Measurements from ENCODE around the gene TECPR2. TPM values are rescaled to one million over a fixed set of nuclear protein-coding genes. Genes with fewer than 3 reads are reported as not detected.

Gene TECPR2
- total RNA-seq, 1 experiment from 2014 or later: 4.8 TPM

DNA sequence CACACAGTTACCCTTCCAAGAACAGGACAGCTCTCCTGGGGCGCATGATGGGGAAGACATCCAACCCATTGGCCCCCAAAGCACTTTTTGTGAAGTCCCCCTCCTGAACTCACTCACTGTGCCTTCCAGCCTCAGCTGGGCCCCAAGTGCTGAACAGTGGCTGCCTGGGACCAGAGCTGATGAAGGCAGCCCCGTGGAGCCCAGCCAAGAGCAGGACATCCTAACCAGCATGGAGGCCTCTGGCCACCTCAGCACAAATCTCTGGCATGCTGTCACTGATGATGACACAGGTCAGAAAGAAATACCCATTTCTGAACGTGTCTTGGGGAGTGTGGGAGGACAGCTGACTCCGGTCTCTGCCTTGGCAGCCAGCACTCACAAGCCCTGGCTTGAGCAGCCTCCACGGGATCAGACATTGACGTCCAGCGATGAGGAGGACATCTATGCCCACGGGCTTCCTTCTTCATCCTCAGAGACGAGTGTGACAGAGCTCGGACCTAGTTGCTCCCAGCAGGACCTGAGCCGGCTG, 72.0 kb downstream of the TECPR2 start:
- Histone ChIP-seq H3K27ac (no peak overlapping the region), H3K4me1 (replicated peaks) (peaks cover 3% of the 10 kb centered on the region; the same call in 1 of the 2 replicates), H3K27me3 (replicated peaks) (no peaks in the 10 kb centered on the region), H3K4me3 (no peak overlapping the region), H3K9me3 (replicated peaks) (no peaks in the 10 kb centered on the region), H3K36me3 (0 out of 2 replicates have a peak, but pooled peaks cover 5% of the 10 kb centered on the region)
- no peak for DNase-seq (ENCODE audit: low read depth in 1 of 2, low spot score in 2 of 2)

DNA sequence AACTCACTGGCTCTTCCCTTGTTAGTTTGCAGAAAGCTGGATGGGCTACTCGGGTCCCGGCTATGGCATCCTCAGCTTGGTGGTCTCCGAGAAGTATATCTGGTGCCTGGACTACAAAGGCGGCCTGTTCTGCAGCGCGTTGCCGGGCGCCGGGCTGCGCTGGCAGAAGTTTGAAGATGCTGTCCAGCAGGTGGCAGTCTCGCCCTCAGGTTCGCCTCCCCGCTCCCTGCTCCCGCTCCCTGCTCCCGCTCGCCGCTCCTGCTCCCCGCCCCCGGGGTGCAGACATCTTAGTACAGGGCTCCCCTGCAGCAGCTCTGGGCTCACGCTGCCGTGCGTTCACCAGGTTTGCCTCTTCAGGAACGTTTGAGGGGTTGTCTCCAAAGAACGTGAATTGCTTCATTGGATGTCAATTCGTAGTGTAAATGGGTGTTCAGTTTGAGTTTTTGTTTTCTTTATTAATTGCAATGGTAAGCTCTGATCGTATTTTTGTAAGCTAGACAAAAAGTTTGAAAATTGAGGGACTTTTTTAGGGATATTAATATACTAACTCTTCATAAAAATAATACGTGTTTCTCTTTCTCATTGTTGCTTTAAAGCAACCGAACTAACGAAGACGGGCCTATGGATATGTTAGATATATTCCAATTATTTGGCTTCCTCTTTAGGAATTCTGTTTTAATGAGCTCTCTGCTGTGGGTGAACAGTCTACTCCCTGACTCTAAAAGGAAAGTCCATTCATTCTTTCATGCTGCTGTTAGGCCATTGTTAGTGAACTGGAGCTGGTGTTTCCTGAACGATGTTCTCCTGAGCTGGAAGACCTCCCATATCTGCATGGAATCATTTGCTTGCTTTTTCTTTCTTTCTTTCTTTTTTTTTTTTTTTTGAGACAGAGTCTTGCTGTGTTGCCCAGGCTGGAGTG, 75.5 kb downstream of the TECPR2 start:
- Histone ChIP-seq H3K9me3 (replicated peaks) (no peaks in the 10 kb centered on the region), H3K36me3 (peaks cover 16% of the 10 kb centered on the region), H3K27me3 (replicated peaks) (no peaks in the 10 kb centered on the region), H3K4me1 (replicated peaks) (peaks cover 3% of the 10 kb centered on the region; the same call in 1 of the 2 replicates), H3K27ac (no peak overlapping the region), H3K4me3 (no peak overlapping the region)
- DNase-seq (ENCODE audit: low read depth in 1 of 2, low spot score in 2 of 2): peak; percentile 57 to 82

DNA sequence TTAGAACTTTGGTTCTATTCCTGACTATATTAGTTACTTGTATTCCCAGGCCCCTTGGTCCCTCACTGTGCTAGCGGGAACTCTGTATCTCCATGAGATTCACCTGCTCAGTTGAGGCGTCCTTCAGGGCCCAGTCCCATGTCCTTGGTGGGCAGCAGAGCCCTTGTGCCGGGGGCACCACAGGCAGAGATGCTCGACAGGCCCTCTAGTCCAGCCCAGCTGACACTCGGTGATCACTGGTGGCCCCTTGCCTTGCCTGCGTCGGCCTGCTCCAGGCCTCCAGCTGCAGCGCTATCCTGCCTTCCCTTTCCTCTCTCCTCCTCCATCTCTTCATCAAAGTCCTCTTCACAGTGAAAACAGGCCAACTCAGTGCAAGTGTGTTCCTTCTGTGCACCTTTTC, 76.8 kb downstream of the TECPR2 start:
- no peak for DNase-seq (ENCODE audit: low read depth in 1 of 2, low spot score in 2 of 2)
- peaks cover 21% of the 10 kb centered on the region for H3K36me3 ChIP-seq
- H3K4me1 ChIP-seq (replicated peaks): peaks cover 3% of the 10 kb centered on the region; the same call in 1 of the 2 replicates
- H3K4me3 ChIP-seq: no peak overlapping the region
- no peaks in the 10 kb centered on the region for H3K27me3 ChIP-seq (replicated peaks)
- no peak overlapping the region for H3K27ac ChIP-seq
- no peaks in the 10 kb centered on the region for H3K9me3 ChIP-seq (replicated peaks)

DNA sequence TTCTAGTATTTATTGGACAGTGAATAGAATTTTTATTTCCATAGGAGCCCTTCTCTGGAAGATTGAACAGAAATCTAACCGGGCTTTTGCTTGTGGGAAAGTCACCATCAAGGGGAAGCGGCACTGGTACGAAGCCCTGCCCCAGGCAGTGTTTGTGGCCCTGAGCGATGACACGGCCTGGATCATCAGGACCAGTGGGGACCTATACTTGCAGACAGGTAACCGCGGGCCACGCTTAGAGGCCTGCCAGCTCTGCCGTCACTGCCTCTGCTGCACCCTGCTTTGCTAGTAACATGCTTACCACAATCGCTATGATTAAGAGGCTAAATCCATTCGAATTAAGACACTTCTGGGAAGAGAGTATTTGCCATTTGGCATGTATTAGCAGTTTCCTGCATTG, 77.7 kb downstream of the TECPR2 start:
- H3K9me3 ChIP-seq (replicated peaks): no peaks in the 10 kb centered on the region

DNA sequence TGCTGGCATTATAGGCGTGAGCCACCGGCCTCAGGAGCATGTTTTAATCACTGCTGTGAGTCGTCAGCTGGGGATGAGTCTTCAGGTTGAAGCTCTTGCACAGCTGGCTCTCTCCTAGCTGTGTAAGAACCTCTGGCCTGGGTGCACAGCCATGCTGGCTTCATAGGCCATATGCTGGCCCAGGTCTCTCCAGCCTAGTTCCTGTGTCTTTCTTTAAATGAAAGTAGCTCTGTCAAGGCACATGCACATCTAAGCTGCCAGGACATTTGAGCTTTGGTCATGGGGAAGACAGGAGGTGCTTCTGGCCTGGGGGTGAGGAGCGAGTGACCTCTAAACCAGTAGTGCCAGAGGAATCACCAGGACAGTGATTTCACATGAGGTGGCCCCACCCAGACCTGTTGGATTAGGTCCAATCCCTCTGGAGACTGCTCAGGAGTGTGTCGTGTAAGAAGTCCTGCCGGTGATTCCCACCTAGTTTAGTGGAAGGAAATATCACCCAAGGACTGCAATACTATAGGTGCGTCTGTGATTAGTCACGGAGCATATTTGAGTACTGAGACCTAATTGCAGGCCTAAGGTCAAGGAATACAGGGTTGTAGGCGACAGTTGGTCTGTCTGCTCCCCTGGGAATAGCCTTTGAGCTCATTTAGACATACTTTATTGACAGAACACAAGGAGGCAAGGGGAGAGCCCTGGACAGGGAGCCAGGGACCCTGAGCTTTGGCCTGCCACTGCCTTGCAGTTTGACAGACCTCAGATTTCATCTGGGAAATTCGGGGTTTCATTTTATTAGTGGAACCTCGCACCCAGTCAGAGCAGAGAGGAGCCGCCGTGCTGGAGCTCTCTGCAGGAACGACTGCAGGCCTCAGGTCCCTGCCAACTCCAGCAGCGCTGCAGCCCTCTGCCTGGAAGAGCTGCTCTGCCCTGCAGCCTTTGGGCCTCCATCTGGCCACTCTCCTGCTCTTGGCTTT, 79.8 kb downstream of the TECPR2 start:
- H3K4me1 ChIP-seq (replicated peaks): peaks cover 3% of the 10 kb centered on the region; the same call in 1 of the 2 replicates
- peaks cover 29% of the 10 kb centered on the region for H3K36me3 ChIP-seq
- DNase-seq (ENCODE audit: low read depth in 1 of 2, low spot score in 2 of 2): no peak
- no peaks in the 10 kb centered on the region for H3K9me3 ChIP-seq (replicated peaks)
- H3K4me3 ChIP-seq: no peak overlapping the region
- H3K27ac ChIP-seq: no peak overlapping the region
- no peaks in the 10 kb centered on the region for H3K27me3 ChIP-seq (replicated peaks)

More for the DNA sequence above, 77.7 kb downstream of the TECPR2 start:
- Histone ChIP-seq H3K27ac (no peak overlapping the region), H3K4me3 (no peak overlapping the region), H3K36me3 (peaks cover 24% of the 10 kb centered on the region), H3K27me3 (replicated peaks) (no peaks in the 10 kb centered on the region), H3K4me1 (replicated peaks) (peaks cover 3% of the 10 kb centered on the region; the same call in 1 of the 2 replicates)
- no peak for DNase-seq (ENCODE audit: low read depth in 1 of 2, low spot score in 2 of 2)

DNA sequence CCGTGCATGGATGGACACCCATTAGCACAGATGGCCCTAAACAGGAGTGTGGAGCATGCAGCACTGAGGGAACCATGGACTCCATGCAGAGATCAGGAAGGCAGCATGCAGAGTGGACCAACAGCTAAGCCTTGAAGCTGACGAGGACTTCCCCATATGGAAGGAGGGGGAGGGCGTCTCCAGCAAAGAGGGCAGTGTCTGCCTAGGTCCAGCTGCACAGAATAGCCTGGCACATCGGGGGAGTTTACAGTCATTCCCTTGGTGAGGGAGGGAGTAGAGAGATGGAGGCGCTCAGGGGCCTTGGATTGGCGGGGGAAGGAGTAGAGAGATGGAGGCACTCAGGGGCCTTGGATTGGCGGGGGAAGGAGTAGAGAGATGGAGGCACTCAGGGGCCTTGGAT, 82.3 kb downstream of the TECPR2 start:
- peaks cover 34% of the 10 kb centered on the region for H3K36me3 ChIP-seq

DNA sequence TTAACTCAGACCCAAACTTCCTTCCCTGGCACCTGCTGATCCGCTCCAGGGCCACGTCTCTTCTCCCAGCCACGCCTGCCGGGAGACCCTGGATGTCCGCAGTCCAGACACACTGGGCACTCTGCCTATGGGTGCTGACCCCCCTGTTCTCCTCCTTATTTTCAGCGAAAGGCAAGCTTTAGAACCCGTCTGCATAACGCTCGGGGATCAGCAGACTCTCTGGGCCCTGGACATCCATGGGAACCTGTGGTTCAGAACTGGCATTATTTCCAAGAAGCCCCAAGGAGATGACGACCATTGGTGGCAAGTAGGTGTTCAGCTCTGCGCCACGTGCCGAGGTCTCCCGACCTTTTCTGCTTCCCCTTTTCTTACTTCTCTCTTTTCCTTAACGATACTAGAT, 82.9 kb downstream of the TECPR2 start:
- Histone ChIP-seq H3K27me3 (replicated peaks) (no peaks in the 10 kb centered on the region), H3K4me1 (replicated peaks) (no peaks in the 10 kb centered on the region), H3K27ac (no peak overlapping the region), H3K36me3 (peaks cover 32% of the 10 kb centered on the region), H3K4me3 (no peak overlapping the region), H3K9me3 (replicated peaks) (no peaks in the 10 kb centered on the region)
- no peak for DNase-seq (ENCODE audit: low read depth in 1 of 2, low spot score in 2 of 2)

More for the DNA sequence above, 82.3 kb downstream of the TECPR2 start:
- DNase-seq (ENCODE audit: low read depth in 1 of 2, low spot score in 2 of 2): no peak
- Histone ChIP-seq H3K4me1 (replicated peaks) (no peaks in the 10 kb centered on the region), H3K9me3 (replicated peaks) (no peaks in the 10 kb centered on the region), H3K27me3 (replicated peaks) (no peaks in the 10 kb centered on the region), H3K4me3 (no peak overlapping the region), H3K27ac (no peak overlapping the region)

DNA sequence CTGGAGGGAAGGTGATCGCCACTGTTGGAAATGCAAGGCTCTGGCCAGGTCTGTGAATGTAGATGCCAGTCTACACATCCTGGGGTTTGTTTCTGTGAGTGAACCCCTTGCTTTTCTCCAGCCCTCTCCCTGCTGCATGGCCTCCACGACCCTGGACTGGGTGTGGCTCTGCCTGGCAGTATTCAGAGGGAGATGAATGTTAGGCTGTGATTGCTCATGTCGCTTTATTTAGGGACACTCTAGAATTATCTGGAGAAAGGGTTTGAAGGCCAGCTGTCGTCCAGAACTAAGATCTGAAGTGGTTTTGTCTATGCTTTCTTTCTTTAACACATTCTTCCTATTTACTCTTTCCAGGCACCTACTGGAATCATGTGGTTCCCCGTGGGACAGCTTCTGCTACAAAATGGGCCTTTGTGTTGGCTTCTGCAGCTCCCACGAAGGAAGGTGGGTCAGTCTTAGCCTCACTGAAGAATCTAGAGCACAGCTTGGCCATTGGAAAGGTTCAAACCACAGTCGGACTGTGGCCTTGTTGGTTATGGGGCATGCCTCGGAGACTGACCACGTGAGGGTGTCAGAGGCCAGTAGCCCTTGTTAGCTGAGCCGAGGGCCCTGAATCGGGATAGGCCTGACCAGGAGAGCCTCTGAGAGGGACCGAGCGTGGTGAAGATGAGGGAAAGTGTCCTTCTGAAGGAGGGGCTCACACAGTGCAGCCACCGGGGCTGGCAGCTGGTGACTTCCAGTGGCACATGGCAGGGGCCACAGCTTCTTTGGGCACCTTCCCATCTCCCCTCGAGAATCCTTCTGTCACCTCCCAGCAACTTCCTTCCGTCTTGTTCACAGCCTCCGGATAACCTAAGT, 87.7 kb downstream of the TECPR2 start:
- H3K36me3 ChIP-seq: peaks cover 22% of the 10 kb centered on the region
- DNase-seq (ENCODE audit: low read depth in 1 of 2, low spot score in 2 of 2): no peak
- H3K27ac ChIP-seq: no peak overlapping the region
- H3K9me3 ChIP-seq (replicated peaks): no peaks in the 10 kb centered on the region
- no peak overlapping the region for H3K4me3 ChIP-seq
- H3K27me3 ChIP-seq (replicated peaks): no peaks in the 10 kb centered on the region
- H3K4me1 ChIP-seq (replicated peaks): no peaks in the 10 kb centered on the region

DNA sequence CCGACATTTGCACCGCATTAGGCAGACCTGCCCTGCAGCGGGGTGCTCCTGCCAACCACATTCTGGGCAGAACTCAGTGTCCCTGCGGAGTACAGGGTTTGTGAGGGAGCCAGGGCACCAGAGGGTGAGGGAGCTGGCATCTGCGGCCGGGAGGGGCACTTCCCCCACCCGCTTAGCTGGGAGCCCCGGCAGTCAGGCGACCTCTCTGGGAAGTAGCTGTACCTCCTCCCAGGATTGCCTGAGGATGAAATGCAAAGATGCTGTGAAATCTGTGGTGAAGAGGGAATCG, 88.3 kb downstream of the TECPR2 start:
- Histone ChIP-seq H3K27ac (no peak overlapping the region), H3K4me3 (no peak overlapping the region), H3K4me1 (replicated peaks) (no peaks in the 10 kb centered on the region), H3K36me3 (peaks cover 21% of the 10 kb centered on the region), H3K9me3 (replicated peaks) (no peaks in the 10 kb centered on the region), H3K27me3 (replicated peaks) (no peaks in the 10 kb centered on the region)
- no peak for DNase-seq (ENCODE audit: low read depth in 1 of 2, low spot score in 2 of 2)

DNA sequence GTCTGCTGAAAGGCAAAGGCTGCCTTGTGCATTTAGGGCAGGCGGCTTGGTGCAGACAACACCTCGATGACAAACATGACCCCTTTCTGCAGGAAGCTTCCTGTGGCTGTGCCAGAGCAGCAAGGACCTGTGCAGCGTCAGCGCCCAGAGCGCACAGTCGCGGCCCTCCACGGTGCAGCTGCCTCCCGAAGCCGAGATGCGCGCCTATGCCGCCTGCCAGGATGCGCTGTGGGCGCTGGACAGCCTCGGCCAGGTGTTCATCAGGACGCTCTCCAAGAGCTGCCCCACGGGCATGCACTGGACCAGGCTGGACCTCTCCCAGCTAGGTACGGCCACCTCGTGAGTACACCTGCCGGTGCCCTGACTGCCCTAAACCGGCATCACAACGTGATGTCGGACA, 89.6 kb downstream of the TECPR2 start:
- peaks cover 18% of the 10 kb centered on the region for H3K36me3 ChIP-seq
- H3K27ac ChIP-seq: no peak overlapping the region
- DNase-seq (ENCODE audit: low read depth in 1 of 2, low spot score in 2 of 2): no peak
- H3K4me3 ChIP-seq: no peak overlapping the region
- no peaks in the 10 kb centered on the region for H3K4me1 ChIP-seq (replicated peaks)
- no peaks in the 10 kb centered on the region for H3K27me3 ChIP-seq (replicated peaks)
- no peaks in the 10 kb centered on the region for H3K9me3 ChIP-seq (replicated peaks)

DNA sequence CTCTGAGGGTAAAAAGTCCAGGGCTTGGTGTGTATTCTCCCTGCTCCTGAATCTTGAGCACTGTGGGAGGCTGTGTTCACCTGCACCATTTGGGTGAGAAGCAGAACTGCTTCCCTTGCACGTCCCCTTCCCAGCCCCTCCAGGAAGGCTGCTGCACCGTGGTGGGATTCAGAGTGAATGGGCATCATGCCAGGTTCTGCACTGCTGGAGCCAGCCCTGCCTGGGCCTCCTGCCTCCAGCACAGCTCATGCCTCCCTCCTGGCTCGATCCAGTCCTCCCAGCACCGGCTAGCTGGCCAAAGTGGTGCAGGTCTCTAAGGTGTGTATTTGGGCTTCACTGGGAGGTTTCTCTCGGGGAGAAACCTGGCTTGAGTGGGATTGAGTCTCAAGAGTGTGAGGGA, 92.0 kb downstream of the TECPR2 start:
- Histone ChIP-seq H3K27me3 (replicated peaks) (no peaks in the 10 kb centered on the region), H3K9me3 (replicated peaks) (no peaks in the 10 kb centered on the region), H3K36me3 (peaks cover 12% of the 10 kb centered on the region), H3K4me3 (no peak overlapping the region), H3K27ac (no peak overlapping the region), H3K4me1 (replicated peaks) (no peaks in the 10 kb centered on the region)
- DNase-seq (ENCODE audit: low read depth in 1 of 2, low spot score in 2 of 2): no peak

DNA sequence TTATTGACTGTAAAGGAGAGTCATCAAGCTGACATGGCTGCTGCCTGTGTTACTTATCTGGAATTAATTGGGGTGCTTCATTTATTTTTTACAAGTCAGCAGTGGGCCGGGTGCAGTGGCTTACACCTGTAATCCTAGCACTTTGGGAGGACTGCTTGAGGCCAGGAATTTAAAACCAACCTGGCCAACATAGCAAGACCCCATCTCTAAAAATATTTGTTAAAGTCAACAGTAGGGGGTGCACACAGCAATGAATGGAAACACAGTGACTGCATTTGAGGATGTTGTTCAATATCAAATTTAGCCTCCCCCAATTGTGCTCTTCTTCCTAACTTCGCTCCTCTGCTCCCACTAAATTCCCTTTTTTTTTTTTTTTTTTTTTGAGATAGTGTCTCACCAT, 94.8 kb downstream of the TECPR2 start:
- peaks cover 4% of the 10 kb centered on the region for H3K36me3 ChIP-seq
- no peaks in the 10 kb centered on the region for H3K4me1 ChIP-seq (replicated peaks)
- H3K27me3 ChIP-seq (replicated peaks): no peaks in the 10 kb centered on the region
- no peaks in the 10 kb centered on the region for H3K9me3 ChIP-seq (replicated peaks)
- no peak overlapping the region for H3K27ac ChIP-seq
- no peak overlapping the region for H3K4me3 ChIP-seq
- DNase-seq (ENCODE audit: low read depth in 1 of 2, low spot score in 2 of 2): no peak

All from SJSA1 (cell line).